HG03342 (cell line): ENCODE results near the gene HK1.
"Not testable (repeated sequence)": the region's sequence is repeated elsewhere in the genome, so short reads cannot be mapped to it uniquely, and the experiment has no call there.

Source experiments
- ATAC-seq: cut with Tn5 transposase; IDR thresholded peaks from one replicate; pipeline ENCODE4 v1.9.1; 2021; ENCODE audit warnings: mild to moderate bottlenecking, moderate library complexity; ENCODE audit not compliant: unreplicated experiment

Gene HK1

GRCh38 chr10:69306421-69306820 lies 28.1 kb downstream of the HK1 start:
- no peak for ATAC-seq

- no peak for ATAC-seq
Observed at GRCh38 chr10:69307434-69307833, 29.1 kb downstream of the HK1 start.

- ATAC-seq, result not testable (repeated sequence)
Observed at GRCh38 chr10:69308304-69308703, 30.0 kb downstream of the HK1 start.

GRCh38 chr10:69311309-69311708 lies 33.0 kb downstream of the HK1 start:
- no peak for ATAC-seq

- no peak for ATAC-seq
Observed at GRCh38 chr10:69312528-69312927, 34.2 kb downstream of the HK1 start.

- no peak for ATAC-seq
Observed at GRCh38 chr10:69315100-69315542, 36.8 kb downstream of the HK1 start.

- no peak for ATAC-seq
Observed at GRCh38 chr10:69315610-69316312, 37.5 kb downstream of the HK1 start.

- ATAC-seq, result no peak
Observed at GRCh38 chr10:69316313-69317059, 38.2 kb downstream of the HK1 start.

GRCh38 chr10:69317175-69317604 lies 38.9 kb downstream of the HK1 start:
- ATAC-seq, result peak; percentile 53

GRCh38 chr10:69317626-69318105 lies 39.4 kb downstream of the HK1 start:
- no peak for ATAC-seq

- ATAC-seq, result peak; percentile 78
Observed at GRCh38 chr10:69318106-69318866, 40.0 kb downstream of the HK1 start.

GRCh38 chr10:69318867-69319727 lies 40.8 kb downstream of the HK1 start:
- peak; percentile 28 for ATAC-seq

- ATAC-seq, result no peak
Observed at GRCh38 chr10:69319841-69320316, 41.6 kb downstream of the HK1 start.

- no peak for ATAC-seq
Observed at GRCh38 chr10:69320521-69320920, 42.2 kb downstream of the HK1 start.

- ATAC-seq, result no peak
Observed at GRCh38 chr10:69321039-69321715, 42.9 kb downstream of the HK1 start.

GRCh38 chr10:69321865-69322264 lies 43.6 kb downstream of the HK1 start:
- no peak for ATAC-seq

GRCh38 chr10:69322346-69322745 lies 44.0 kb downstream of the HK1 start:
- ATAC-seq, result not testable (repeated sequence)

- no peak for ATAC-seq
Observed at GRCh38 chr10:69323622-69324021, 45.3 kb downstream of the HK1 start.

GRCh38 chr10:69324583-69324982 lies 46.3 kb downstream of the HK1 start:
- no peak for ATAC-seq
